CD14-positive monocyte (primary cell): ENCODE measurements around the gene ANAPC4. TPM values are rescaled to one million over a fixed set of nuclear protein-coding genes. Genes with fewer than 3 reads are reported as not detected.

Experiments
- DNase-seq, 3 donors: peaks; one replicate each; pipeline ENCODE4 v3.0.0-alpha.2; 2011 to 2022
- H2AFZ ChIP-seq: 2 replicates; pipeline ENCODE4 v1.6.0; 2012; ENCODE audit warnings: mild to moderate bottlenecking, low read depth, low read length, inconsistent platforms; ENCODE audit not compliant: insufficient read depth, poor library complexity, severe bottlenecking
- H3K27ac ChIP-seq, 2 donors: 1 replicate in 1 of 2; 2 replicates in 1 of 2; pipeline ENCODE4 v1.5.1; 2012 to 2013; ENCODE audit warnings: low read length in 2 of 2, control low read depth in 1 of 2, inconsistent platforms in 1 of 2, low read depth in 1 of 2, mild to moderate bottlenecking in 1 of 2
- H3K27me3 ChIP-seq, 2 donors: one replicate each; pipeline versions ENCODE4 v1.6.0 to v1.6.1; 2011 to 2013; ENCODE audit warnings: low read length in 2 of 2; ENCODE audit not compliant: control insufficient read depth in 2 of 2, insufficient read depth in 2 of 2
- H3K36me3 ChIP-seq, 2 donors: replicated peaks in 1 of 2; 1 replicate in 1 of 2; 2 replicates in 1 of 2; pipeline versions ENCODE4 v1.5.1 to v1.6.1; 2012 to 2013; ENCODE audit warnings: low read length in 2 of 2, control low read depth in 1 of 2, inconsistent platforms in 1 of 2, mild to moderate bottlenecking in 1 of 2; ENCODE audit not compliant: insufficient read depth in 2 of 2, control insufficient read depth in 1 of 2
- H3K4me1 ChIP-seq, 2 donors: 1 replicate in 1 of 2; 2 replicates in 1 of 2; pipeline versions ENCODE4 v1.5.1 to v1.6.1; 2012 to 2013; ENCODE audit warnings: low read length in 2 of 2, control low read depth in 1 of 2, inconsistent platforms in 1 of 2, mild to moderate bottlenecking in 1 of 2, moderate library complexity in 1 of 2; ENCODE audit not compliant: insufficient read depth in 2 of 2, control insufficient read depth in 1 of 2
- H3K4me2 ChIP-seq: replicated peaks from 2 replicates; pipeline ENCODE3; 2012; ENCODE audit warnings: low read length, moderate library complexity, mild to moderate bottlenecking; ENCODE audit not compliant: poor library complexity, severe bottlenecking; ENCODE audit errors: extremely low read depth
- H3K4me3 ChIP-seq, 3 experiments: fragments of 200-600 bp in 1 of 3; sonication (generic) in 1 of 3; replicated peaks in 1 of 3; 1 replicate in 2 of 3; 2 replicates in 1 of 3; pipeline ENCODE4 v1.5.1; 2011 to 2013; ENCODE audit warnings: low read length in 3 of 3, mild to moderate bottlenecking in 3 of 3, control low read depth in 2 of 3, low read depth in 2 of 3, inconsistent platforms in 1 of 3, moderate library complexity in 1 of 3
- H3K79me2 ChIP-seq: 2 replicates; pipeline ENCODE4 v1.6.0; 2012; ENCODE audit warnings: mild to moderate bottlenecking, control low read depth, inconsistent platforms, low read length, moderate library complexity; ENCODE audit not compliant: insufficient read depth
- H3K9ac ChIP-seq: 2 replicates; pipeline ENCODE4 v1.6.0; 2017; ENCODE audit warnings: low read length, mild to moderate bottlenecking; ENCODE audit not compliant: insufficient read depth, poor library complexity, severe bottlenecking
- H3K9me3 ChIP-seq, 2 donors: replicated peaks in 1 of 2; 1 replicate in 1 of 2; 2 replicates in 1 of 2; pipeline versions ENCODE4 v1.5.1 to v1.6.1; 2012 to 2013; ENCODE audit warnings: low read length in 2 of 2, control low read depth in 1 of 2; ENCODE audit not compliant: control insufficient read depth in 1 of 2, insufficient read depth in 1 of 2
- H4K20me1 ChIP-seq: 2 replicates; pipeline ENCODE4 v1.6.0; 2012; ENCODE audit warnings: mild to moderate bottlenecking, low read length, control low read depth, moderate library complexity; ENCODE audit not compliant: insufficient read depth
- H3K27ac Mint-ChIP-seq, 7 donors: one replicate each; pipeline ENCODE4 v1.8.0; 2020; ENCODE audit warnings: mild to moderate bottlenecking in 7 of 7, mixed read lengths in 7 of 7, moderate library complexity in 6 of 7, inconsistent platforms in 2 of 7
- H3K27me3 Mint-ChIP-seq, 3 donors: one replicate each; pipeline ENCODE4 v1.8.0; 2021 to 2022; ENCODE audit warnings: low read depth in 3 of 3, mild to moderate bottlenecking in 3 of 3, mixed read lengths in 3 of 3, moderate library complexity in 3 of 3, inconsistent platforms in 1 of 3
- H3K36me3 Mint-ChIP-seq, 2 donors: one replicate each; pipeline ENCODE4 v1.8.0; 2020; ENCODE audit warnings: mixed read lengths in 2 of 2, inconsistent platforms in 1 of 2, mild to moderate bottlenecking in 1 of 2
- H3K4me1 Mint-ChIP-seq: one replicate; pipeline ENCODE4 v1.8.0; 2020; ENCODE audit warnings: mild to moderate bottlenecking, mixed read lengths
- H3K4me3 Mint-ChIP-seq, 2 donors: one replicate each; pipeline ENCODE4 v1.8.0; 2020; ENCODE audit warnings: mild to moderate bottlenecking in 2 of 2, mixed read lengths in 2 of 2, moderate library complexity in 1 of 2
- H3K9me3 Mint-ChIP-seq, 7 donors: one replicate each; pipeline ENCODE4 v1.8.0; 2020 to 2022; ENCODE audit warnings: mixed read lengths in 7 of 7, mild to moderate bottlenecking in 6 of 7, moderate library complexity in 6 of 7, inconsistent platforms in 2 of 7
- CTCF ChIP-seq: fragments of 200-600 bp; IDR thresholded peaks from one replicate; pipeline ENCODE4 v1.8.0; 2022; ENCODE audit warnings: antibody characterized with exemption, mild to moderate bottlenecking
- WGBS: methylation state at CpG from one replicate; pipeline ENCODE4 v1.1.5; 2013; ENCODE audit warnings: missing lambda C conversion rate; ENCODE audit not compliant: insufficient coverage; 5-methylcytosine and 5-hydroxymethylcytosine counted together
- intact Hi-C, 2 donors: fragments of 100-400 bp; cut with micrococcal nuclease; formaldehyde crosslinking; loops; one replicate each; pipeline versions ENCODE4 v1.15.0 to v1.15.1; 2023
- polyA plus RNA-seq, 3 donors: library from polyadenylated mRNA; depleted of rRNA in 1 of 3; unstranded in 2 of 3; stranded (reverse) in 1 of 3; fragments of 300-500 nt in 2 of 3; fragments of >200 nt in 1 of 3; fragmentation: Illumina TruSeq in 2 of 3; gene quantifications; 1 replicate in 2 of 3; 2 replicates in 1 of 3; pipeline ENCODE4 v1.2.3, GENCODE V29; 2012 to 2021

ANAPC4 gene
- polyA plus RNA-seq, 3 donors = 12.7 to 22.9 (median 15.1) TPM

GRCh38 chr4:25433966-25434827 is 57.1 kb downstream of the ANAPC4 start:
- Histone ChIP-seq H3K27ac (no peak overlapping the region), H2AFZ (no peak overlapping the region), H3K4me3 (no peak overlapping the region), H3K36me3 (no peaks in the 10 kb centered on the region), H3K9me3 (no peaks in the 10 kb centered on the region), H3K9ac (no peak overlapping the region), H3K4me2 (no peak overlapping the region), H3K4me1 (no peaks in the 10 kb centered on the region), H4K20me1 (no peaks in the 10 kb centered on the region), H3K79me2 (no peaks in the 10 kb centered on the region), H3K27me3 (no peaks in the 10 kb centered on the region)
- TF ChIP-seq CTCF = no peak
- H3K4me1 Mint-ChIP-seq = no peaks in the 10 kb centered on the region
- WGBS = 99% methylated on average over 10 of the region's 14 CpGs
- H3K27me3 Mint-ChIP-seq = peaks cover 0 to 7% (median 2%) of the 10 kb centered on the region in 3 donors
- DNase-seq = no peak
- intact Hi-C loops = no loop called here
- no peaks in the 10 kb centered on the region for H3K36me3 Mint-ChIP-seq
- no peak overlapping the region for H3K27ac Mint-ChIP-seq
- peaks cover 0 to 6% (median 2%) of the 10 kb centered on the region in 7 donors for H3K9me3 Mint-ChIP-seq
- H3K4me3 Mint-ChIP-seq = no peak overlapping the region

GRCh38 chr4:25437926-25438325 is 60.9 kb downstream of the ANAPC4 start:
- no peaks in the 10 kb centered on the region for H3K4me1 Mint-ChIP-seq
- H3K9me3 Mint-ChIP-seq = peaks cover 0 to 4% (median 0%) of the 10 kb centered on the region in 7 donors
- no peak for DNase-seq
- no peaks in the 10 kb centered on the region for H3K36me3 ChIP-seq
- no peak overlapping the region for H3K27ac ChIP-seq
- no peak overlapping the region for H2AFZ ChIP-seq
- H3K27ac Mint-ChIP-seq = no peak overlapping the region
- H3K9me3 ChIP-seq = no peaks in the 10 kb centered on the region
- no peak overlapping the region for H3K4me3 ChIP-seq
- H3K79me2 ChIP-seq = no peaks in the 10 kb centered on the region
- no peak overlapping the region for H3K4me3 Mint-ChIP-seq
- TF ChIP-seq CTCF = no peak
- H3K9ac ChIP-seq = no peak overlapping the region
- no peaks in the 10 kb centered on the region for H3K4me1 ChIP-seq
- H3K27me3 ChIP-seq = no peaks in the 10 kb centered on the region
- no peaks in the 10 kb centered on the region for H3K36me3 Mint-ChIP-seq
- intact Hi-C loops = loop anchor here in 1 of 2 donors (5.0 kb wide), 1 partner anchor 329 kb away; no protein-coding TSS in a partner anchor
- peaks cover 0 to 2% (median 2%) of the 10 kb centered on the region in 3 donors for H3K27me3 Mint-ChIP-seq
- no peak overlapping the region for H3K4me2 ChIP-seq
- H4K20me1 ChIP-seq = no peaks in the 10 kb centered on the region
